ENCODE measurements around the gene PRDM11. TPM values are rescaled to one million over a fixed set of nuclear protein-coding genes. Genes with fewer than 3 reads are reported as not detected.

The PRDM11 gene
- total and polyA plus RNA-seq, 4 donors = 6.1 to 29.6 (median 18.0) TPM

GRCh38 chr11:45145083-45145378 lies 1.4 kb upstream of the PRDM11 start:
- H3K27me3 ChIP-seq (ENCODE audit: control insufficient read depth in 1 of 2, insufficient read depth in 2 of 2, low read length in 1 of 2) = no peaks in the 10 kb centered on the region
- no peak overlapping the region for H3K27ac ChIP-seq (ENCODE audit: low read depth in 1 of 2, low read length in 2 of 2)
- intact Hi-C loops (cut with DNase I) = loop anchor here in 1 of 2 donors (10.0 kb wide), 1 partner anchor 90 kb away; no protein-coding TSS in a partner anchor
- H3K4me3 ChIP-seq (ENCODE audit: low read length in 2 of 2) = no peak overlapping the region
- no peaks in the 10 kb centered on the region for H3K36me3 ChIP-seq (ENCODE audit: control insufficient read depth in 1 of 2, insufficient read depth in 2 of 2, low read length in 1 of 2)
- DNase-seq = no peak
- WGBS, 2 donors = 19 to 34% methylated on average over 3 of the region's 3 CpGs
- no peaks in the 10 kb centered on the region for H3K4me1 ChIP-seq (ENCODE audit: control insufficient read depth in 1 of 2, insufficient read depth in 2 of 2, low read length in 2 of 2)
- no peak for ATAC-seq (ENCODE audit: low FRiP score)
- no peaks in the 10 kb centered on the region for H3K9me3 ChIP-seq (ENCODE audit: control insufficient read depth, low read length)

DNA sequence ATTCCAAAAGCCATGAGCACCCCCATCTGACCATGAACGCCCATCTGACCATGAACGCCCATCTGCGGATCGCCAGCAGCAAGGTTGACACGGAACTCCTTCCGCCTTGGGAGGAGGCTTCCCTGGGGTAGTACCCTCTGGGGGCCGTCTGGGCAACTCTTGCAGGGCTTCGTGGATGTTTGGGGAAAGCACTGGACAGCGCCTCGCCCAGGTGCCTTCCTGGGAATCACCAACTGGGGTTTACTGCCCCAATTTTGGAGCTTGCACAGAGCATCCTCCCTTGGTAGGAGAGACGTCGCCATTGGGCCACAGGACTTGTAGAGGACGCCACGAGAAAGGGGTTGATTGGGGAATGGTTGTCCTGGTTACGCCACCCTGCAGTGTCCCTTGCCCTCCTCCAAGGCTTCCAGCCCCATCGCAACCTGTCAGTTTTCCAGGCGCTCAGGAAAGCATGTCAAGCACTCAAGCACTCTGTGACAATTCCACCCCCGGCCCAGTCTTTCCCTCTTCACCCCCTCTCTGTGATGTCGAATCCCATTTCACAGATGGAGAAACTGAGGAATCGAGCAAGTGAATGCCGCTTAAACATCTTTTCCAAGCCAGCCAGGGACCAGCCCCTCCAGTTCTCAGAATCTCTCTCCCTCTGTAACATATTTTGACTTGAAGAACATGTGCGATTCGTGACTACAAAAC lies 914 bp upstream of the PRDM11 start:
- DNase-seq (peak; percentile 56 to 83), ATAC-seq (ENCODE audit: low FRiP score) (peak; percentile 5)
- no peaks in the 10 kb centered on the region for H3K4me1 ChIP-seq (ENCODE audit: control insufficient read depth in 1 of 2, insufficient read depth in 2 of 2, low read length in 2 of 2)
- peak overlapping the region; percentile 75 for H3K4me3 ChIP-seq (ENCODE audit: low read length in 2 of 2)
- H3K27ac ChIP-seq (ENCODE audit: low read depth in 1 of 2, low read length in 2 of 2) = peak overlapping the region in 1 of 2 donors; percentile 68
- intact Hi-C loops (cut with DNase I) = loop anchor here in 1 of 2 donors (2.0 to 10.0 kb wide), 2 partner anchors 35 to 89 kb away; no protein-coding TSS in a partner anchor
- no peaks in the 10 kb centered on the region for H3K9me3 ChIP-seq (ENCODE audit: control insufficient read depth, low read length)
- H3K36me3 ChIP-seq (ENCODE audit: control insufficient read depth in 1 of 2, insufficient read depth in 2 of 2, low read length in 1 of 2) = no peaks in the 10 kb centered on the region
- no peaks in the 10 kb centered on the region for H3K27me3 ChIP-seq (ENCODE audit: control insufficient read depth in 1 of 2, insufficient read depth in 2 of 2, low read length in 1 of 2)
- WGBS, 2 donors = 14 to 15% methylated on average over 23 of the region's 23 CpGs

- ATAC-seq (ENCODE audit: low FRiP score) (peak; percentile 94), DNase-seq (peak; percentile 96 to 98)
- Histone ChIP-seq H3K9me3 (ENCODE audit: control insufficient read depth, low read length) (no peaks in the 10 kb centered on the region), H3K36me3 (ENCODE audit: control insufficient read depth in 1 of 2, insufficient read depth in 2 of 2, low read length in 1 of 2) (no peaks in the 10 kb centered on the region), H3K4me1 (ENCODE audit: control insufficient read depth in 1 of 2, insufficient read depth in 2 of 2, low read length in 2 of 2) (no peaks in the 10 kb centered on the region), H3K4me3 (ENCODE audit: low read length in 2 of 2) (peak overlapping the region; percentile 78 to 89), H3K27me3 (ENCODE audit: control insufficient read depth in 1 of 2, insufficient read depth in 2 of 2, low read length in 1 of 2) (no peaks in the 10 kb centered on the region), H3K27ac (ENCODE audit: low read depth in 1 of 2, low read length in 2 of 2) (peak overlapping the region; percentile 64 to 96)
- 1% methylated on average over 49 to 88 of the region's 88 CpGs for WGBS, 2 donors
- intact Hi-C loops (cut with DNase I) = loop anchor here (1.0 to 10.0 kb wide), 3 partner anchors 31 to 88 kb away; no protein-coding TSS in a partner anchor
These were observed 734 bp downstream of the PRDM11 start for GRCh38 chr11:45147017-45147728.

DNA sequence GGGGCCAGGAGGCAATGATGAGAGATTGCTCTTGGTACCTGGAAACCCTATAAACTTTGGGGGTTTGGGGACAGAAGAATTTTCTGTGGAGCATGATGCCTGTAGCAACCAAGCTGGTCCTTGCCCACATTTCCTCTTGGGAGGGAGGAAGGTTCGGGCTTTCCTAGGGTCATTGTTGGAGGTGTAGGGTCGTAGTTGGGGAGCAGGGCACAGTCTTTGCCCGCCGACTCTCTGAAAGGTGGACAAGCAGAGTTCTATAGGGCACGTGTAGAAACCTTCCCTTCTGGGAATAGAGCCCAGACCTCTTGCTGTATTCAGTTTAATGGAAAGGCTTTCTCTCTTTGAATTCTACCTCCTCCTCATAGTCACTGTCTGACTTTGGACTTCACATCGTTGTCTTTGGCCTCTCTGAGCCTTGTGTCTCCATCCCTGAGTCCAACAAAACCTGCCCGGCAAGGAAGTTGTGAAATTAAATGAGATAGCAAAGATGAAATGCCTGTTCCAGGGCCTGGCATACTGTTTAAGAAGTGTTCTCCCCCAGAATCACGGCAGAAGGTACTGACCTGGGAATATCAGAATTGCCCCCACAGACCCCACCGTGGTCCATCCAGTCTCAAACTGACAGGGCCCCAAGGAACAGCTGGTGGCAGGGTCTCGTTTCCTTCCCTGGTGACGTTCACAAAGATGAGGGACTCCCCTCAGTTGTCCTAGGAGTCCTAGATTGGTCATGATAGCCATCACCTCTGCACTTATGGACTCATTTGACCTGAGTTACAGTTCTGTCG lies 1.6 kb downstream of the PRDM11 start:
- no peak for ATAC-seq (ENCODE audit: low FRiP score)
- Histone ChIP-seq H3K27me3 (ENCODE audit: control insufficient read depth in 1 of 2, insufficient read depth in 2 of 2, low read length in 1 of 2) (no peaks in the 10 kb centered on the region), H3K36me3 (ENCODE audit: control insufficient read depth in 1 of 2, insufficient read depth in 2 of 2, low read length in 1 of 2) (no peaks in the 10 kb centered on the region), H3K9me3 (ENCODE audit: control insufficient read depth, low read length) (no peaks in the 10 kb centered on the region), H3K27ac (ENCODE audit: low read depth in 1 of 2, low read length in 2 of 2) (no peak overlapping the region), H3K4me1 (ENCODE audit: control insufficient read depth in 1 of 2, insufficient read depth in 2 of 2, low read length in 2 of 2) (no peaks in the 10 kb centered on the region), H3K4me3 (ENCODE audit: low read length in 2 of 2) (peak overlapping the region; percentile 78 to 89)
- 70 to 72% methylated on average over 12 of the region's 12 CpGs for WGBS, 2 donors
- intact Hi-C loops (cut with DNase I) = loop anchor here (1.0 to 10.0 kb wide), 3 partner anchors 30 to 87 kb away; no protein-coding TSS in a partner anchor
- peak in 1 of 2 donors; percentile 21 for DNase-seq

DNA sequence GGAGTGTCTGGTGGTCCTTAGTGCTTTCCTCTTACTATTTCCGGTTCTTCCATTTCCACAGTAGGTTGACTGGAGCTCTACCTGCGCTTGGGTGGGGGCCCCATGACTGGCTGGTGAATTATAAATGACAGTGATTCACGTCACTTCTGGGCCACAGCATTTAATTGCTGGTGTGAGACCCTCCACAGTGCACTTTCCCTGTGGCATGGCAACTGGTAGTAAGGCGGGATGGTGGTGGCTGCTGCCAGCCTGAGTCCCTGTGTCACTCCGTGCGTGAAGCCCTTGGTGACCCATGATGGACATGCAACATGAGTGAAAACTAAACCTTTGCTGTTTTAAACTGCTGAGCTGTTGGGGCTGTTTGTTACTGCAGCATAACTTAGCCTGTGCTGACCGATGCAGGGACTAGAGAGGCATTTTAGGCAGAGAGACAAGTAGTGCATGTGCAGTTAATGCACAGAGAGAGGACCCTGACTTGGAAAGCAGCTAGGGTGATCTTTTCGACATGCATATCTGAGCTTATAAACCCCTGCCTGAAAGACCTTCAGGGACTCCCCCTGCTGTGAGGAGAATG lies 3.1 kb downstream of the PRDM11 start:
- ATAC-seq (ENCODE audit: low FRiP score) = no peak
- Histone ChIP-seq H3K27ac (ENCODE audit: low read depth in 1 of 2, low read length in 2 of 2) (no peak overlapping the region), H3K9me3 (ENCODE audit: control insufficient read depth, low read length) (no peaks in the 10 kb centered on the region), H3K36me3 (ENCODE audit: control insufficient read depth in 1 of 2, insufficient read depth in 2 of 2, low read length in 1 of 2) (no peaks in the 10 kb centered on the region), H3K4me1 (ENCODE audit: control insufficient read depth in 1 of 2, insufficient read depth in 2 of 2, low read length in 2 of 2) (peaks cover 0 to under 1% of the 10 kb centered on the region in 2 donors), H3K4me3 (ENCODE audit: low read length in 2 of 2) (no peak overlapping the region), H3K27me3 (ENCODE audit: control insufficient read depth in 1 of 2, insufficient read depth in 2 of 2, low read length in 1 of 2) (no peaks in the 10 kb centered on the region)
- intact Hi-C loops (cut with DNase I) = loop anchor here in 1 of 2 donors (10.0 kb wide), 1 partner anchor 85 kb away; no protein-coding TSS in a partner anchor
- DNase-seq = peak in 1 of 2 donors; percentile 57
- 84 to 85% methylated on average over 8 of the region's 8 CpGs for WGBS, 2 donors

GRCh38 chr11:45150301-45150700 lies 3.9 kb downstream of the PRDM11 start:
- Histone ChIP-seq H3K9me3 (ENCODE audit: control insufficient read depth, low read length) (no peaks in the 10 kb centered on the region), H3K4me3 (ENCODE audit: low read length in 2 of 2) (no peak overlapping the region), H3K27me3 (ENCODE audit: control insufficient read depth in 1 of 2, insufficient read depth in 2 of 2, low read length in 1 of 2) (no peaks in the 10 kb centered on the region), H3K36me3 (ENCODE audit: control insufficient read depth in 1 of 2, insufficient read depth in 2 of 2, low read length in 1 of 2) (no peaks in the 10 kb centered on the region), H3K27ac (ENCODE audit: low read depth in 1 of 2, low read length in 2 of 2) (no peak overlapping the region), H3K4me1 (ENCODE audit: control insufficient read depth in 1 of 2, insufficient read depth in 2 of 2, low read length in 2 of 2) (peaks cover 0 to 4% of the 10 kb centered on the region in 2 donors)
- DNase-seq (peak in 1 of 2 donors; percentile 53), ATAC-seq (ENCODE audit: low FRiP score) (no peak)
- intact Hi-C loops (cut with DNase I) = no loop called here
- WGBS, 2 donors = 96 to 97% methylated on average over 2 of the region's 2 CpGs

DNA sequence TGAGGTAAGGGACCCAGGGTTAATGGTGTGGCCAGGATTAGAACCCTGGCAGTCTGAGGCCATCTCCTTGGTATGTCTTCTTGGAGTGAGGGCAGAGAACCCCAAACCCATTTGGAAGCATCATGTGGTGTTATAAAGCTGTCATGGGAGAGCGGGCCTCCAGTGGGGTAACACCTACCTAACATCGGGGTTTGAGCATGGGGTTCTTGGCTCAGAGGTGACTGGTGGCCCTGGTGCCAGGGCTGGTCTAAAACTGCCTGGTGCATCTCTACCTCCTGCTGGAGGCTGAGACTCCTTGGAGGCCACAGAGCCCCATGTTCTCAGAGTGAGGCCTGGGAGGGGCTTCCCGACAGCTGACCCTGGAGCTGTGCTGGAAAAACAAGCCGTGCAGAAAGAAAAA lies 4.5 kb downstream of the PRDM11 start:
- Histone ChIP-seq H3K27me3 (ENCODE audit: control insufficient read depth in 1 of 2, insufficient read depth in 2 of 2, low read length in 1 of 2) (no peaks in the 10 kb centered on the region), H3K9me3 (ENCODE audit: control insufficient read depth, low read length) (no peaks in the 10 kb centered on the region), H3K27ac (ENCODE audit: low read depth in 1 of 2, low read length in 2 of 2) (no peak overlapping the region), H3K36me3 (ENCODE audit: control insufficient read depth in 1 of 2, insufficient read depth in 2 of 2, low read length in 1 of 2) (no peaks in the 10 kb centered on the region), H3K4me3 (ENCODE audit: low read length in 2 of 2) (no peak overlapping the region), H3K4me1 (ENCODE audit: control insufficient read depth in 1 of 2, insufficient read depth in 2 of 2, low read length in 2 of 2) (peaks cover 0 to 4% of the 10 kb centered on the region in 2 donors)
- 90 to 93% methylated on average over 4 of the region's 4 CpGs for WGBS, 2 donors
- DNase-seq = peak in 1 of 2 donors; percentile 44
- intact Hi-C loops (cut with DNase I) = no loop called here
- no peak for ATAC-seq (ENCODE audit: low FRiP score)

DNA sequence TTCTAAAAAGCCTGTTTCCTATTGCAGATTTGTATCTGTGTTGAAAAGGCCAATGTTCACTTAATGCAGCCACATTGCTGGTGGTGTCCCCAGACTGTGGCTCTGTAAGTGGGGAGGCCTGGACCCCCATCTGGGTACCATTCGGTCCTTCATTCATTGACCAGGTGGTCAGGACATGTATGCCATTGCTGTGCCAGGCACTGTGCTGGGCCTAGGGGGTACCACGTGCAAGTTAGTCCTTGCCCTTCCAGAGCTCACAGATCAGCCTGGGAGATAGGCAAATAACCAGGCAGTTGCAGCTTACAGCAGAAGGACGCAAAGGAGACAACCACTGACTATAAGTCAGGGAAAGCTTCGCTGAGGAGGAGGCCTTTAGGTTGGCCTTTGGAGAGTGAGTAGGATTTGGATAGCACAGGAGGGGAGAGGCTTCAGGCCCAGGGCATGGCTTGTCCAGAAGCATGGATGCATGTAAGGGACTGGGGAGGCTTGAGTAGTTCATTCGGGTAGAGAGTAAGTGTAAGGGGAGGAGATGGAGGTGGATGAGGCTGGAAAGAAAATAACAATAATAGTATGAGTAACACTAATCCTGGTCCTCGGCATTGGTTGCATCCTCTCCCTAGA lies 5.0 kb downstream of the PRDM11 start:
- Histone ChIP-seq H3K9me3 (ENCODE audit: control insufficient read depth, low read length) (no peaks in the 10 kb centered on the region), H3K27ac (ENCODE audit: low read depth in 1 of 2, low read length in 2 of 2) (no peak overlapping the region), H3K4me3 (ENCODE audit: low read length in 2 of 2) (no peak overlapping the region), H3K4me1 (ENCODE audit: control insufficient read depth in 1 of 2, insufficient read depth in 2 of 2, low read length in 2 of 2) (peaks cover 0 to 4% of the 10 kb centered on the region in 2 donors), H3K36me3 (ENCODE audit: control insufficient read depth in 1 of 2, insufficient read depth in 2 of 2, low read length in 1 of 2) (no peaks in the 10 kb centered on the region), H3K27me3 (ENCODE audit: control insufficient read depth in 1 of 2, insufficient read depth in 2 of 2, low read length in 1 of 2) (no peaks in the 10 kb centered on the region)
- DNase-seq (peak in 1 of 2 donors; percentile 36), ATAC-seq (ENCODE audit: low FRiP score) (no peak)
- WGBS, 2 donors = 82 to 85% methylated on average over 6 of the region's 6 CpGs
- intact Hi-C loops (cut with DNase I) = no loop called here

Data from aorta (tissue), 5 donors.